Neural cell (in vitro differentiated cells): ENCODE measurements around the gene TNFSF12. TPM values are rescaled to one million over a fixed set of nuclear protein-coding genes. Genes with fewer than 3 reads are reported as not detected.

Experiments
- H2AFZ ChIP-seq: fragments of 200-600, 300-800 bp; sonication (generic), shearing (Covaris generic); 2 replicates; pipeline ENCODE4 v1.6.0; 2014; ENCODE audit warnings: low read depth, mild to moderate bottlenecking, antibody characterized with exemption, low read length, moderate library complexity
- H3F3A ChIP-seq: fragments of 200-600 bp; shearing (Covaris generic); 2 replicates; pipeline ENCODE4 v1.6.1; 2016; ENCODE audit warnings: mild to moderate bottlenecking, moderate library complexity, mixed read lengths, antibody characterized with exemption, low read length; ENCODE audit not compliant: insufficient read depth, poor library complexity, severe bottlenecking
- H3K27ac ChIP-seq: fragments of 200-600, 300-800 bp; sonication (generic), shearing (Covaris generic); 2 replicates; pipeline ENCODE4 v1.5.1; 2014; ENCODE audit warnings: mild to moderate bottlenecking, low read length, moderate library complexity
- H3K27me3 ChIP-seq: fragments of 300-800, 200-600 bp; sonication (generic), shearing (Covaris generic); 2 replicates; pipeline ENCODE4 v1.6.0; 2014; ENCODE audit warnings: mild to moderate bottlenecking, low read depth, low read length, moderate library complexity; ENCODE audit not compliant: insufficient read depth
- H3K36me3 ChIP-seq: fragments of 300-800, 200-600 bp; sonication (generic), shearing (Covaris generic); 2 replicates; pipeline ENCODE4 v1.5.1; 2014; ENCODE audit warnings: mild to moderate bottlenecking, antibody characterized with exemption, low read length, moderate library complexity; ENCODE audit not compliant: insufficient read depth
- H3K4me2 ChIP-seq: fragments of 300-800, 200-600 bp; sonication (generic), shearing (Covaris generic); 2 replicates; pipeline ENCODE4 v1.6.0; 2014; ENCODE audit warnings: mild to moderate bottlenecking, low read length
- H3K4me3 ChIP-seq: fragments of 300-800, 200-600 bp; sonication (generic), shearing (Covaris generic); 2 replicates; pipeline ENCODE4 v1.5.1; 2014; ENCODE audit warnings: mild to moderate bottlenecking, low read length, moderate library complexity
- H3K79me2 ChIP-seq: fragments of 200-600 bp; shearing (Covaris generic); replicated peaks from 2 replicates; pipeline ENCODE4 v1.6.0; 2014; ENCODE audit warnings: mild to moderate bottlenecking, low read length, moderate library complexity; ENCODE audit not compliant: insufficient read depth
- H3K9ac ChIP-seq: fragments of 300-800, 200-600 bp; sonication (generic), shearing (Covaris generic); 2 replicates; pipeline ENCODE4 v1.6.1; 2016; ENCODE audit warnings: mild to moderate bottlenecking, low read length, mixed read lengths
- H3K9me2 ChIP-seq: fragments of 200-600 bp; shearing (Covaris generic); 2 replicates; pipeline ENCODE4 v1.6.1; 2016; ENCODE audit warnings: mild to moderate bottlenecking, low read length, mixed read lengths; ENCODE audit not compliant: insufficient read depth
- H3K9me3 ChIP-seq: fragments of 200-600, 300-800 bp; sonication (generic), shearing (Covaris generic); 2 replicates; pipeline ENCODE4 v1.6.1; 2016; ENCODE audit warnings: mild to moderate bottlenecking, mixed run types, low read length, moderate library complexity, mixed read lengths
- H4K20me1 ChIP-seq: fragments of 200-600 bp; shearing (Covaris generic); 2 replicates; pipeline ENCODE4 v1.6.1; 2016; ENCODE audit warnings: mild to moderate bottlenecking, mixed run types; ENCODE audit not compliant: insufficient read depth
- CTCF ChIP-seq: fragments of 450-650 bp; IDR thresholded peaks from 2 replicates; pipeline ENCODE4 v1.5.1; 2014; ENCODE audit warnings: antibody characterized with exemption, mild to moderate bottlenecking, moderate library complexity; ENCODE audit not compliant: poor library complexity, severe bottlenecking
- EP300 ChIP-seq: fragments of 450-650 bp; conservative IDR thresholded peaks from 2 replicates; pipeline ENCODE4 v1.6.1; 2014; ENCODE audit warnings: antibody characterized with exemption, mild to moderate bottlenecking, moderate library complexity; ENCODE audit not compliant: poor library complexity, severe bottlenecking
- EZH2 ChIP-seq: fragments of 200-600, 300-800 bp; shearing (Covaris generic), sonication (generic); IDR thresholded peaks from 2 replicates; pipeline ENCODE4 v1.6.1; 2014; ENCODE audit warnings: antibody characterized with exemption, low read length, borderline replicate concordance, mild to moderate bottlenecking; ENCODE audit not compliant: insufficient read depth, poor library complexity, severe bottlenecking
- MXI1 ChIP-seq: fragments of 450-650 bp; conservative IDR thresholded peaks from 2 replicates; pipeline ENCODE4 v1.6.1; 2014; ENCODE audit warnings: antibody characterized with exemption, mild to moderate bottlenecking; ENCODE audit not compliant: poor library complexity, severe bottlenecking
- POLR2AphosphoS5 ChIP-seq: IDR thresholded peaks from 2 replicates; pipeline ENCODE4 v1.6.1; 2012
- RAD21 ChIP-seq: fragments of 450-650 bp; conservative IDR thresholded peaks from 2 replicates; pipeline ENCODE4 v1.6.1; 2014; ENCODE audit warnings: antibody characterized with exemption, mild to moderate bottlenecking, moderate library complexity
- REST ChIP-seq: IDR thresholded peaks from 2 replicates; pipeline ENCODE4 v1.6.1; 2012; ENCODE audit warnings: borderline replicate concordance
- SMC3 ChIP-seq: fragments of 450-650 bp; conservative IDR thresholded peaks from 2 replicates; pipeline ENCODE4 v1.6.1; 2014; ENCODE audit warnings: antibody characterized with exemption, mild to moderate bottlenecking, moderate library complexity; ENCODE audit not compliant: poor library complexity
- TAF1 ChIP-seq: IDR thresholded peaks from 2 replicates; pipeline ENCODE4 v1.6.1; 2012; ENCODE audit warnings: low read depth
- polyA plus RNA-seq: library from polyadenylated mRNA; depleted of rRNA; stranded (reverse); fragments of >200 nt; gene quantifications from 2 replicates; pipeline ENCODE4 v1.2.3, GENCODE V29; 2014

Gene TNFSF12
- polyA plus RNA-seq, 1 donor from 2014 or later = not detected

GRCh38 chr17:7552621-7553051 lies 3.8 kb downstream of the TNFSF12 start:
- Histone ChIP-seq H3K9ac (no peak overlapping the region), H4K20me1 (no peaks in the 10 kb centered on the region), H3K27ac (no peak overlapping the region), H3K36me3 (no peaks in the 10 kb centered on the region), H3K27me3 (peaks cover 18% of the 10 kb centered on the region), H2AFZ (no peak overlapping the region), H3K4me2 (no peak overlapping the region), H3K79me2 (no peaks in the 10 kb centered on the region), H3K9me3 (no peaks in the 10 kb centered on the region), H3F3A (no peaks in the 10 kb centered on the region), H3K4me3 (no peak overlapping the region), H3K9me2 (no peaks in the 10 kb centered on the region)
- TF ChIP-seq REST = no peak
- TF ChIP-seq RAD21 = no peak
- no peak for TF ChIP-seq EZH2
- no peak for TF ChIP-seq MXI1
- no peak for TF ChIP-seq SMC3
- TF ChIP-seq TAF1 = no peak
- TF ChIP-seq POLR2AphosphoS5 = no peak
- TF ChIP-seq CTCF = no peak
- TF ChIP-seq EP300 = no peak

GRCh38 chr17:7553356-7553755 lies 4.5 kb downstream of the TNFSF12 start:
- no peak overlapping the region for H3K4me2 ChIP-seq
- H3K9me2 ChIP-seq = no peaks in the 10 kb centered on the region
- H2AFZ ChIP-seq = no peak overlapping the region
- H3K9me3 ChIP-seq = no peaks in the 10 kb centered on the region
- TF ChIP-seq TAF1 = no peak
- TF ChIP-seq EP300 = no peak
- TF ChIP-seq MXI1 = no peak
- no peak for TF ChIP-seq EZH2
- TF ChIP-seq SMC3 = no peak
- TF ChIP-seq CTCF = no peak
- TF ChIP-seq RAD21 = no peak
- no peak for TF ChIP-seq REST
- no peak for TF ChIP-seq POLR2AphosphoS5
- no peak overlapping the region for H3K9ac ChIP-seq
- no peaks in the 10 kb centered on the region for H3K36me3 ChIP-seq
- H3F3A ChIP-seq = no peaks in the 10 kb centered on the region
- H3K4me3 ChIP-seq = no peak overlapping the region
- H3K27me3 ChIP-seq = peaks cover 12% of the 10 kb centered on the region
- H4K20me1 ChIP-seq = no peaks in the 10 kb centered on the region
- H3K27ac ChIP-seq = no peak overlapping the region
- no peaks in the 10 kb centered on the region for H3K79me2 ChIP-seq
